Heart left ventricle (tissue), 16 donors: ENCODE data around the gene DSCAML1. TPM values are rescaled to one million over a fixed set of nuclear protein-coding genes. Genes with fewer than 3 reads are reported as not detected.
A peak's percentile ranks its signal among the peaks of the same experiment; 100 is the strongest.

Source experiments
- ATAC-seq, 4 donors: fragments of 200-7000 bp; cut with Tn5 transposase; one replicate each; pipeline ENCODE4 v1.9.1; 2020 to 2022; ENCODE audit warnings: moderate library complexity in 4 of 4, mild to moderate bottlenecking in 3 of 4, moderate number of reproducible peaks in 1 of 4
- DNase-seq, 5 donors: peaks; one replicate each; pipeline ENCODE4 v3.0.0-alpha.2; 2020
- H3K27ac ChIP-seq, 12 donors: fragments of 200-600 bp; sonication (generic) in 4 of 12; one replicate each; pipeline versions ENCODE4 v1.5.0 to v1.8.0; 2016 to 2022; ENCODE audit warnings: mild to moderate bottlenecking in 2 of 12
- H3K27me3 ChIP-seq, 9 donors: fragments of 200-600 bp; sonication (generic) in 2 of 9; one replicate each; pipeline versions ENCODE4 v1.5.1 to v1.8.0; 2016 to 2022; ENCODE audit warnings: mild to moderate bottlenecking in 3 of 9
- H3K36me3 ChIP-seq, 9 donors: fragments of 200-600 bp; sonication (generic) in 2 of 9; one replicate each; pipeline versions ENCODE4 v1.5.0 to v1.8.0; 2018 to 2022; ENCODE audit warnings: mild to moderate bottlenecking in 2 of 9
- H3K4me1 ChIP-seq, 12 donors: fragments of 200-600 bp; sonication (generic) in 4 of 12; one replicate each; pipeline versions ENCODE4 v1.5.0 to v1.8.0; 2016 to 2022; ENCODE audit warnings: mild to moderate bottlenecking in 3 of 12
- H3K4me3 ChIP-seq, 12 donors: fragments of 200-600 bp; sonication (generic) in 4 of 12; one replicate each; pipeline versions ENCODE4 v1.5.0 to v1.8.0; 2017 to 2022; ENCODE audit warnings: mild to moderate bottlenecking in 9 of 12, moderate library complexity in 4 of 12
- H3K9me3 ChIP-seq, 12 donors: fragments of 200-600 bp; sonication (generic) in 4 of 12; one replicate each; pipeline versions ENCODE4 v1.5.0 to v1.8.0; 2016 to 2022; ENCODE audit warnings: mild to moderate bottlenecking in 1 of 12
- CTCF ChIP-seq, 12 donors: fragments of 200-600 bp; sonication (generic) in 4 of 12; IDR thresholded peaks; one replicate each; pipeline versions ENCODE4 v1.5.0 to v1.8.0; 2018 to 2022; ENCODE audit warnings: antibody characterized with exemption in 12 of 12, mild to moderate bottlenecking in 5 of 12
- POLR2A ChIP-seq, 2 donors: fragments of 450-650 bp; IDR thresholded peaks; one replicate each; pipeline ENCODE4 v1.6.1; 2017; ENCODE audit warnings: antibody characterized with exemption in 2 of 2, mild to moderate bottlenecking in 2 of 2, moderate library complexity in 2 of 2
- WGBS, 4 donors: extraction: QIAGEN DNeasy Blood & Tissue Kit in 2 of 4; methylation state at CpG; one replicate each; pipeline versions ENCODE4 v1.1.5 to v1.1.7; 2013 to 2018; 5-methylcytosine and 5-hydroxymethylcytosine counted together
- intact Hi-C, 10 donors: fragments of 100-400 bp; cut with DNase I; formaldehyde crosslinking; loops; one replicate each; pipeline versions ENCODE4 v1.11.1 to v1.14.2; 2022
- polyA plus RNA-seq, 2 donors: library from polyadenylated mRNA; stranded (reverse); fragments of 200-250 nt; gene quantifications; one replicate each; pipeline ENCODE4 v1.2.3, GENCODE V29; 2013
- total RNA-seq, 9 donors: library from RNA; depleted of rRNA in 2 of 9; stranded (reverse); fragments of >200 nt in 2 of 9; fragmentation: NEBNext Ultra II Directional in 3 of 9; extraction: Animal tissue kit (Norgen Biotek cat#: 25700) in 3 of 9; gene quantifications; one replicate each; pipeline versions ENCODE4 v1.1.0 to v1.2.4, GENCODE V29; 2016 to 2023
- donor health status: ischemic (EF 13 %, LVEDD 7.1; RV severe dilation, severe dysfunction).
- donor health status: healthy with polysubstance abuse.
- donor health status: DM: no; HTN: yes; CAD: no.
- donor health status: DM: no; HTN: no; CAD: no.
- donor health status: ischemic (EF 25% LVEDD 6.9; RV normal size, moderate dysfunction).
- donor health status: ischemic (EF 25% LVEDD 5.7; RV mildly dilated, moderate dysfunction).
- donor health status: healthy.
- donor health status: DM: yes; HTN: yes; CAD: no.
- donor health status: ischemic (EF 35%, LVEDD 5.7; RV mildly dilated, moderate dysfunction).
- donor health status: nonischemic (EF 11% LVEDD 7.7; RV severe dilation, severe dysfunction).
- donor health status: DM: yes; HTN: yes; CAD: no.
- donor health status: PGD.
- donor health status: ischemic (EF 29% LVEDD 5.4; RV normal size, mild dysfunction).
- donor health status: nonischemic (EF 23%, LVEDD 6.1; RV moderate dilation, normal function).

The DSCAML1 gene
- total and polyA plus RNA-seq, 11 donors: 0.05 to 1.7 (median 0.76) TPM

DNA sequence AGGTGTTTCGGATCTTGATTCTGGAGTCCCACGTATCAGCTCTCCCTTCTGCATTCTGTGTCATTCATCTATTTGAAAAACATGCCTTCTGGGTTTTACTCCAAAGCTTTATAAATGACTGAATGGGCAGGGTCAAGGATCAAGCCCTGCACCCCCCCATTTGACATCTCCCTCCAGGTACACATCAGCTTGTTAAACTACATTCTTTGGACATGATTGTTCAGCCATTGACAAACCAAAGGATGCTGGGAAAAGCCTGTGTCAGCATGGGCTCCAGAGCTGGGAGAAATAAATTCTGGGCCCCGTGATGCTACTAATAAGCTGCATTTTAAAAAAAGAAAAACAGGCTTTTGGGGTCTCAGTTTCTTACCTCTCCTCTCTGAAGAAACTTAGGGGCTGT, 103.7 kb downstream of the DSCAML1 start:
- Histone ChIP-seq H3K27me3 (no peaks in the 10 kb centered on the region), H3K9me3 (no peaks in the 10 kb centered on the region), H3K27ac (no peak overlapping the region), H3K4me3 (no peak overlapping the region), H3K36me3 (no peaks in the 10 kb centered on the region), H3K4me1 (peaks cover 0 to 11% (median 1%) of the 10 kb centered on the region in 12 donors)
- intact Hi-C loops: no loop called here
- no peak for ATAC-seq
- WGBS, 4 donors: 96 to 97% (median 96%) methylated on average over 3 of the region's 3 CpGs
- TF ChIP-seq POLR2A (IDR thresholded peaks at IDR 0.05) (no peak), CTCF (IDR thresholded peaks at IDR 0.05) (no peak)
- peak in 1 of 5 donors; percentile 5 for DNase-seq

GRCh38 chr11:117691516-117691915, 105.5 kb downstream of the DSCAML1 start:
- intact Hi-C loops: no loop called here
- 38 to 53% (median 42%) methylated on average over 10 of the region's 10 CpGs for WGBS, 4 donors
- peak in 1 of 4 donors; percentile 35 for ATAC-seq

DNA sequence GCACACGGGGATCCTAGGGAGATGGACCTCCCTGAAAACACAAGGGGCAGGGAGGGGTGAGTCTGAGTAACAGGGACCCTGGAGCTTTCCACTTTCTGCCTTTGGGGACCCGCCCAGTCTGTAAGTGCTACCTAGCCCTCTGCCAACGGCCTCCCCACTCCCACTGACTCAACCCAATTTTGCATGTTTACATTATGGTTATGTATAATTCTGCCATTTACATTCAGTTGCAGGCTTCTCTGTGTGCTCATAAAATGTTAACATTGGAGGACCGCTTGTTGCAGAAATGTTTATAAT, 105.8 kb downstream of the DSCAML1 start:
- peaks cover 0 to 11% (median 1%) of the 10 kb centered on the region in 12 donors for H3K4me1 ChIP-seq
- no peak overlapping the region for H3K27ac ChIP-seq
- no peaks in the 10 kb centered on the region for H3K27me3 ChIP-seq
- ATAC-seq (no peak), DNase-seq (peak in 1 of 5 donors; percentile 18)
- TF ChIP-seq CTCF (IDR thresholded peaks at IDR 0.05) (no peak), POLR2A (IDR thresholded peaks at IDR 0.05) (no peak)
- H3K36me3 ChIP-seq: no peaks in the 10 kb centered on the region
- no peaks in the 10 kb centered on the region for H3K9me3 ChIP-seq
- WGBS, 4 donors: 66 to 78% (median 75%) methylated on average over 4 of the region's 4 CpGs
- H3K4me3 ChIP-seq: no peak overlapping the region
- intact Hi-C loops: no loop called here

More at GRCh38 chr11:117691516-117691915, 105.5 kb downstream of the DSCAML1 start:
- Histone ChIP-seq H3K27me3 (no peaks in the 10 kb centered on the region), H3K27ac (no peak overlapping the region), H3K36me3 (no peaks in the 10 kb centered on the region), H3K9me3 (no peaks in the 10 kb centered on the region), H3K4me3 (no peak overlapping the region), H3K4me1 (peaks cover 0 to 11% (median 1%) of the 10 kb centered on the region in 12 donors)
- no peak for TF ChIP-seq CTCF (IDR thresholded peaks at IDR 0.05)
- no peak for TF ChIP-seq POLR2A (IDR thresholded peaks at IDR 0.05)
- no peak for DNase-seq

GRCh38 chr11:117690484-117691217, 106.4 kb downstream of the DSCAML1 start:
- TF ChIP-seq CTCF (IDR thresholded peaks at IDR 0.05): no peak
- no peak for TF ChIP-seq POLR2A (IDR thresholded peaks at IDR 0.05)
- peak in 1 of 5 donors; percentile 23 for DNase-seq
- intact Hi-C loops: no loop called here
- 71 to 80% (median 75%) methylated on average over 8 of the region's 8 CpGs for WGBS, 4 donors
- ATAC-seq: peak in 1 of 4 donors; percentile 22
- H3K4me1 ChIP-seq: peaks cover 0 to 11% (median 1%) of the 10 kb centered on the region in 12 donors
- no peaks in the 10 kb centered on the region for H3K9me3 ChIP-seq
- no peak overlapping the region for H3K27ac ChIP-seq
- no peaks in the 10 kb centered on the region for H3K27me3 ChIP-seq
- H3K36me3 ChIP-seq: no peaks in the 10 kb centered on the region
- no peak overlapping the region for H3K4me3 ChIP-seq
